Smooth muscle cell (in vitro differentiated cells): Measurements from ENCODE around the gene TPRG1. TPM values are rescaled to one million over a fixed set of nuclear protein-coding genes. Genes with fewer than 3 reads are reported as not detected.

ENCODE experiments used
- DNase-seq: peaks from one replicate; lab custom pipeline; 2025; ENCODE audit not compliant: unreplicated experiment; lab: John Stamatoyannopoulos, UW
- H2AFZ ChIP-seq: fragments of 200-600 bp; sonication (generic); 2 replicates; pipeline ENCODE4 v1.6.0; 2016; ENCODE audit warnings: antibody characterized with exemption, low read depth, mild to moderate bottlenecking
- H3F3A ChIP-seq: fragments of 200-600 bp; sonication (generic); 2 replicates; pipeline ENCODE4 v1.6.0; 2017; ENCODE audit warnings: antibody characterized with exemption, low read depth
- H3K27ac ChIP-seq: fragments of 200-600 bp; sonication (generic); 2 replicates; pipeline ENCODE4 v1.5.1; 2016; ENCODE audit warnings: low read depth, mild to moderate bottlenecking
- H3K27me3 ChIP-seq: fragments of 200-600 bp; sonication (generic); 2 replicates; pipeline ENCODE4 v1.6.1; 2016; ENCODE audit warnings: low read depth, mild to moderate bottlenecking
- H3K36me3 ChIP-seq: fragments of 200-600 bp; sonication (generic); 2 replicates; pipeline ENCODE4 v1.5.1; 2016; ENCODE audit warnings: low read depth
- H3K4me1 ChIP-seq: fragments of 200-600 bp; sonication (generic); 2 replicates; pipeline ENCODE4 v1.5.1; 2016; ENCODE audit warnings: low read depth
- H3K4me2 ChIP-seq: fragments of 200-600 bp; sonication (generic); 2 replicates; pipeline ENCODE4 v1.6.0; 2016; ENCODE audit warnings: mild to moderate bottlenecking
- H3K4me3 ChIP-seq: fragments of 200-600 bp; sonication (generic); 2 replicates; pipeline ENCODE4 v1.5.1; 2016; ENCODE audit warnings: mild to moderate bottlenecking
- H3K79me2 ChIP-seq: fragments of 200-600 bp; sonication (generic); 2 replicates; pipeline ENCODE4 v1.6.0; 2016; ENCODE audit warnings: low read depth, mild to moderate bottlenecking
- H3K9ac ChIP-seq: fragments of 200-600 bp; sonication (generic); 2 replicates; pipeline ENCODE4 v1.6.0; 2016; ENCODE audit warnings: low read depth
- H3K9me3 ChIP-seq: fragments of 200-600 bp; sonication (generic); replicated peaks from 2 replicates; pipeline ENCODE4 v1.5.1; 2016; ENCODE audit warnings: low read depth
- H4K20me1 ChIP-seq: fragments of 200-600 bp; sonication (generic); 2 replicates; pipeline ENCODE4 v1.6.0; 2016; ENCODE audit warnings: low read depth
- CTCF ChIP-seq: fragments of 200-600 bp; sonication (generic); IDR thresholded peaks from 2 replicates; pipeline ENCODE4 v1.5.1; 2017; ENCODE audit warnings: borderline replicate concordance, mild to moderate bottlenecking, antibody characterized with exemption; ENCODE audit not compliant: insufficient read depth, poor library complexity, severe bottlenecking
- WGBS: methylation state at CpG from one replicate; pipeline ENCODE4 v1.1.7; 2016; ENCODE audit warnings: low lambda C conversion rate; 5-methylcytosine and 5-hydroxymethylcytosine counted together
- polyA plus RNA-seq: library from polyadenylated mRNA; unstranded; fragments of >200 nt; fragmentation: Nextera tagmentation; extraction: Ambion mirVana; gene quantifications from 2 replicates; pipeline ENCODE4 v1.2.1, GENCODE V29; 2016
- total RNA-seq: library from RNA; depleted of rRNA; stranded (reverse); fragments of >200 nt; gene quantifications from 2 replicates; pipeline ENCODE4 v1.2.3, GENCODE V29; 2014

Gene TPRG1
- total and polyA plus RNA-seq, 2 experiments from 2014 or later, result 0.65 to 3.2 TPM

GRCh38 chr3:189312866-189313265 is 141.1 kb downstream of the TPRG1 start:
- H3K4me1 ChIP-seq, result peaks cover 12% of the 10 kb centered on the region
- no peaks in the 10 kb centered on the region for H3K36me3 ChIP-seq
- peaks cover 6% of the 10 kb centered on the region for H3F3A ChIP-seq
- no peaks in the 10 kb centered on the region for H4K20me1 ChIP-seq
- H3K27ac ChIP-seq, result no peak overlapping the region
- no peak overlapping the region for H3K4me3 ChIP-seq
- H2AFZ ChIP-seq, result no peak overlapping the region
- 99% methylated on average over 4 of the region's 4 CpGs for WGBS
- H3K79me2 ChIP-seq, result no peaks in the 10 kb centered on the region
- H3K9ac ChIP-seq, result no peak overlapping the region
- H3K4me2 ChIP-seq, result no peak overlapping the region
- no peaks in the 10 kb centered on the region for H3K9me3 ChIP-seq
- no peak for TF ChIP-seq CTCF
- no peak for DNase-seq
- no peaks in the 10 kb centered on the region for H3K27me3 ChIP-seq

GRCh38 chr3:189316296-189317019 is 144.7 kb downstream of the TPRG1 start:
- no peaks in the 10 kb centered on the region for H3K36me3 ChIP-seq
- no peaks in the 10 kb centered on the region for H3F3A ChIP-seq
- H3K4me2 ChIP-seq, result no peak overlapping the region
- DNase-seq, result no peak
- H3K27me3 ChIP-seq, result no peaks in the 10 kb centered on the region
- H2AFZ ChIP-seq, result no peak overlapping the region
- H3K9ac ChIP-seq, result no peak overlapping the region
- no peak overlapping the region for H3K4me3 ChIP-seq
- 65% methylated on average over 6 of the region's 6 CpGs for WGBS
- H3K4me1 ChIP-seq, result no peaks in the 10 kb centered on the region
- H3K79me2 ChIP-seq, result no peaks in the 10 kb centered on the region
- peak overlapping the region; percentile 72 for H3K27ac ChIP-seq
- H4K20me1 ChIP-seq, result no peaks in the 10 kb centered on the region
- H3K9me3 ChIP-seq, result no peaks in the 10 kb centered on the region
- no peak for TF ChIP-seq CTCF

GRCh38 chr3:189317911-189318310 is 146.1 kb downstream of the TPRG1 start:
- Histone ChIP-seq H4K20me1 (no peaks in the 10 kb centered on the region), H3K79me2 (no peaks in the 10 kb centered on the region), H3K9me3 (no peaks in the 10 kb centered on the region), H3K27me3 (no peaks in the 10 kb centered on the region), H3K27ac (no peak overlapping the region), H3K4me3 (no peak overlapping the region), H2AFZ (no peak overlapping the region), H3F3A (no peaks in the 10 kb centered on the region), H3K4me2 (no peak overlapping the region), H3K9ac (no peak overlapping the region), H3K36me3 (no peaks in the 10 kb centered on the region), H3K4me1 (no peaks in the 10 kb centered on the region)
- TF ChIP-seq CTCF, result no peak
- WGBS, result 96% methylated on average over 3 of the region's 3 CpGs
- no peak for DNase-seq

- peaks cover 11% of the 10 kb centered on the region for H3K4me1 ChIP-seq
- no peaks in the 10 kb centered on the region for H3K9me3 ChIP-seq
- peaks cover 10% of the 10 kb centered on the region for H3F3A ChIP-seq
- 81% methylated on average over 3 of the region's 3 CpGs for WGBS
- no peak overlapping the region for H3K4me3 ChIP-seq
- H3K9ac ChIP-seq, result no peak overlapping the region
- no peak overlapping the region for H3K4me2 ChIP-seq
- no peak for DNase-seq
- H3K36me3 ChIP-seq, result no peaks in the 10 kb centered on the region
- H4K20me1 ChIP-seq, result no peaks in the 10 kb centered on the region
- no peak overlapping the region for H2AFZ ChIP-seq
- no peaks in the 10 kb centered on the region for H3K79me2 ChIP-seq
- TF ChIP-seq CTCF, result no peak
- no peaks in the 10 kb centered on the region for H3K27me3 ChIP-seq
- H3K27ac ChIP-seq, result no peak overlapping the region
Observed at GRCh38 chr3:189320511-189320910, 148.7 kb downstream of the TPRG1 start.
